Measurements from ENCODE around the gene MAPT.

MAPT gene

DNA sequence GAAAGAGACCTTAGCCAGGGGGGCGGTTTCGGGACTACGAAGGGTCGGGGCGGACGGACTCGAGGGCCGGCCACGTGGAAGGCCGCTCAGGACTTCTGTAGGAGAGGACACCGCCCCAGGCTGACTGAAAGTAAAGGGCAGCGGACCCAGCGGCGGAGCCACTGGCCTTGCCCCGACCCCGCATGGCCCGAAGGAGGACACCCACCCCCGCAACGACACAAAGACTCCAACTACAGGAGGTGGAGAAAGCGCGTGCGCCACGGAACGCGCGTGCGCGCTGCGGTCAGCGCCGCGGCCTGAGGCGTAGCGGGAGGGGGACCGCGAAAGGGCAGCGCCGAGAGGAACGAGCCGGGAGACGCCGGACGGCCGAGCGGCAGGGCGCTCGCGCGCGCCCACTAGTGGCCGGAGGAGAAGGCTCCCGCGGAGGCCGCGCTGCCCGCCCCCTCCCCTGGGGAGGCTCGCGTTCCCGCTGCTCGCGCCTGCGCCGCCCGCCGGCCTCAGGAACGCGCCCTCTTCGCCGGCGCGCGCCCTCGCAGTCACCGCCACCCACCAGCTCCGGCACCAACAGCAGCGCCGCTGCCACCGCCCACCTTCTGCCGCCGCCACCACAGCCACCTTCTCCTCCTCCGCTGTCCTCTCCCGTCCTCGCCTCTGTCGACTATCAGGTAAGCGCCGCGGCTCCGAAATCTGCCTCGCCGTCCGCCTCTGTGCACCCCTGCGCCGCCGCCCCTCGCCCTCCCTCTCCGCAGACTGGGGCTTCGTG lies at the start of gene MAPT:
MAPT (plus strand) TSS at position 533 of the 763 bp plus-strand sequence. CDS start 67,784 bp downstream, outside the sequence.
- peak; percentile 79 for DNase-seq (ENCODE audit: low read depth)

DNA sequence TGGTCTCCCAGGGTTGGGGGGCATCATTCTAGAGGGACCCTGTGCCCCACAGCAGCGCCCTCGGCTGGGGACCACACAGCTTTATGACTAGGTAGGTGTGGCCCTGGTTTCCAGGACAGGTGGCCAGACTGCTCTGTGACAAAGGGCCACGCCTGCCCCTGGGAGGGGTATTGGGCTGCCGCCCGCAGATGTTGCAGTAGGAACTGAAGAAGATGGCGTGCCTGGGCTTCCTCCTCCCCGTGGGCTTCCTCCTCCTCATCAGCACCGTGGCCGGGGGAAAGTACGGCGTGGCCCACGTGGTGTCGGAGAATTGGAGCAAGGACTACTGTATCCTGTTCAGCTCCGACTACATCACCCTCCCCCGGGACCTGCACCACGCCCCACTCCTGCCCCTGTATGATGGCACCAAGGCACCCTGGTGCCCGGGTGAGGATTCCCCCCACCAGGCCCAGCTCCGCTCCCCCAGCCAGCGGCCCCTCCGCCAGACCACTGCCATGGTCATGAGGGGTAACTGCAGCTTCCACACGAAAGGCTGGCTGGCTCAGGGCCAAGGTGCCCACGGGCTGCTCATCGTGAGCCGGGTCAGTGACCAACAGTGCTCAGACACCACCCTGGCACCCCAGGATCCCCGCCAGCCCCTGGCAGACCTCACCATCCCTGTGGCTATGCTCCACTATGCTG lies 49.5 kb upstream of the MAPT start, which contains the start of gene SPPL2C:
SPPL2C (plus strand) TSS at position 187 of the 681 bp plus-strand sequence; CDS start at position 213, 26 bp downstream.
- no peak for DNase-seq (ENCODE audit: low read depth)

DNA sequence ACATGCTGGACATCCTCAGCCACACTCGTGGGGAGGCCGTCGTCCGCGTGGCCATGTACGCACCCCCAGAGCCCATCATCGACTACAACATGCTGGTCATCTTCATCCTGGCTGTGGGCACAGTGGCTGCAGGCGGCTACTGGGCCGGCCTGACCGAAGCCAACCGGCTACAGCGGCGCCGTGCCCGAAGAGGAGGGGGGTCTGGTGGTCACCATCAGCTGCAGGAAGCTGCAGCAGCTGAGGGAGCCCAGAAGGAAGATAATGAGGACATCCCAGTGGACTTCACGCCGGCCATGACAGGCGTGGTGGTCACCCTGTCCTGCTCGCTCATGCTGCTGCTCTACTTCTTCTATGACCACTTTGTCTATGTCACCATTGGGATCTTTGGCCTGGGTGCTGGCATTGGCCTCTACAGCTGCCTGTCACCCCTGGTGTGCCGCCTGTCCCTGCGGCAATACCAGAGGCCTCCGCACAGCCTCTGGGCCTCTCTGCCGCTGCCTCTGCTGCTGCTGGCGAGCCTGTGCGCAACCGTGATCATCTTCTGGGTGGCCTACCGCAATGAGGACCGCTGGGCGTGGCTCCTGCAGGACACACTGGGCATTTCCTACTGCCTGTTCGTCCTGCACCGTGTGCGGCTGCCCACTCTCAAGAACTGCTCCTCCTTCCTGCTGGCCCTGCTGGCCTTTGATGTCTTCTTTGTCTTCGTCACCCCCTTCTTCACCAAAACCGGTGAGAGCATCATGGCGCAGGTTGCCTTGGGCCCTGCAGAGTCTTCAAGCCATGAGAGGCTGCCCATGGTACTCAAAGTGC lies 48.8 kb upstream of the MAPT start:
- DNase-seq (ENCODE audit: low read depth), result no peak

DNA sequence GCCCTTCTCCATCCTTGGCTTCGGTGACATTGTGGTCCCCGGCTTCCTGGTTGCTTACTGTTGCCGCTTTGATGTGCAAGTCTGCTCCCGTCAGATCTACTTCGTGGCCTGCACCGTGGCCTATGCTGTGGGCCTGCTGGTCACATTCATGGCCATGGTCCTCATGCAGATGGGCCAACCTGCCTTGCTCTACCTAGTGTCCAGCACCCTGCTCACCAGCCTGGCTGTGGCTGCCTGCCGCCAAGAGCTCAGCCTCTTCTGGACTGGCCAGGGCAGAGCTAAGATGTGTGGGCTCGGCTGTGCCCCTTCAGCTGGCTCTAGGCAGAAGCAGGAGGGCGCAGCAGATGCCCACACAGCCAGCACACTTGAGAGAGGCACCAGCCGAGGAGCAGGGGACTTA lies 48.1 kb upstream of the MAPT start:
- DNase-seq (ENCODE audit: low read depth), result no peak

DNA sequence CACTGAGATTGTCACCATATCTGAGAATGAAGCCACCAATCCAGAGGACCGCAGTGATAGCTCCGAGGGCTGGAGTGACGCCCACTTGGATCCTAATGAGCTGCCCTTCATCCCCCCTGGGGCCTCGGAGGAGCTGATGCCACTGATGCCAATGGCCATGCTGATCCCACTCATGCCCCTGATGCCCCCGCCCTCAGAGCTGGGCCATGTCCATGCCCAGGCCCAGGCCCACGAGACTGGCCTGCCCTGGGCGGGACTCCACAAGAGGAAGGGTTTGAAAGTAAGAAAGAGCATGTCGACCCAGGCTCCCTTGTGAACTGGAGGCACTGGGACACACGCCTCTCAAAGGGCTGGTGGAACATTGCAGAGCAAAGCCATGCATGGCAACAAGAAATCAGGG lies 47.7 kb upstream of the MAPT start:
- DNase-seq (ENCODE audit: low read depth), result no peak

DNA sequence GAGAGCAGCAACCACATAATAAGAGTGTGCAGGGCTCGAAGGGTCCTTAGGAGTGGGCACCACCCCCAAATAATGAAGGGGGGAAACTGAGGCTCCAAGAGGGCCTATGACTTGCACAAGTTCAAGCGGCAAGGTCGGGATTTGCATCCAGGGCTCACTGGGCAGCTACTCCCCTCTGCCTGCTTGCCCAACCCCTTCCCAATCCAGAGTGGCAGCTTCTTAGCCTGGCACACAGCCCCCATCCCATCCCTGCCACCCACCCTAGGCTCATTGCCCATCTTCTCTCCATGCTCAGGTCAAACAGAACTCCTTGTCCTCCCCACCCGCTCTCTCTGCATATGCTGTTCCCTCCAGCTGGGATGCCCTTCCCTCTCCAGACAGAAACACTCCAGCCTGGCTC lies 47.3 kb upstream of the MAPT start:
- DNase-seq (ENCODE audit: low read depth), result no peak

DNA sequence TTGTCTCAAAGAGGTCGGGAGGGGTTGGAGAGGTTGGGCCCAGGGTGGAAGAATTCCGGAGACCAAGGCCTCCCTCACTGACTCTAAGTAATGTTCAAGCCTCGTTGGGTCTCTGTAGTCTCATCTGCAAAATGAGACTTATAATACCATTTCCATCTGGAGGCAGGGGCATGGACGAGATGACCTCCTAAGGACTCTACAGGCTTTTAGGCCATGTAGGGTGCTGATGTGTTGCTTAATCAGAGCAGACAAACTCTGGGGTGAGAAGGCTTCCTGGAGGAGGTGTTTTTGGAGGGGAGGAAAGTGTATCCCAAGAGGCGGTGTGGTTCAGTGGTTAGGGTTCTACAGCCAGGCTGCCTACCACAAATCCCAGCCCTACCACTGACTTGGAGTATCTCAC lies 46.6 kb upstream of the MAPT start:
- DNase-seq (ENCODE audit: low read depth), result no peak

DNA sequence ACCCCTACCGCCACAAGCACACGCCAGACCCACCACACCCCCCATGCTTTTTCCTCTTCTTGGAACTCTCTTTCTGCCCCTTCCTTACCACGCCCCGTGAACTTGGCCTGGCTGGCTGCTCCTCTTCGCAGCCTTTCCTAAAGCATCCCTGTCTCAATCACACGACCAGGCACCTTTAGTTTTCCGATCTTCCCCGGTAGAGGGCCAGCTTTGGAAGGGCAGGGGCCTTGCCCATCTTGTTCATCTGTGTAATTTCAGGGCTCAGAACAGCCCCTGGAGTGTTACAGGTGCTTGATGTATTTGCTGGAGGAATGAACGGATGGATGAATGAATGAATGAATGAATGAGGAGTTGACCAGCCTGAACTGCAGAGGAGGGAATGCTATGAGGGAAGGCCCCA lies 45.9 kb upstream of the MAPT start:
- no peak for DNase-seq (ENCODE audit: low read depth)

DNA sequence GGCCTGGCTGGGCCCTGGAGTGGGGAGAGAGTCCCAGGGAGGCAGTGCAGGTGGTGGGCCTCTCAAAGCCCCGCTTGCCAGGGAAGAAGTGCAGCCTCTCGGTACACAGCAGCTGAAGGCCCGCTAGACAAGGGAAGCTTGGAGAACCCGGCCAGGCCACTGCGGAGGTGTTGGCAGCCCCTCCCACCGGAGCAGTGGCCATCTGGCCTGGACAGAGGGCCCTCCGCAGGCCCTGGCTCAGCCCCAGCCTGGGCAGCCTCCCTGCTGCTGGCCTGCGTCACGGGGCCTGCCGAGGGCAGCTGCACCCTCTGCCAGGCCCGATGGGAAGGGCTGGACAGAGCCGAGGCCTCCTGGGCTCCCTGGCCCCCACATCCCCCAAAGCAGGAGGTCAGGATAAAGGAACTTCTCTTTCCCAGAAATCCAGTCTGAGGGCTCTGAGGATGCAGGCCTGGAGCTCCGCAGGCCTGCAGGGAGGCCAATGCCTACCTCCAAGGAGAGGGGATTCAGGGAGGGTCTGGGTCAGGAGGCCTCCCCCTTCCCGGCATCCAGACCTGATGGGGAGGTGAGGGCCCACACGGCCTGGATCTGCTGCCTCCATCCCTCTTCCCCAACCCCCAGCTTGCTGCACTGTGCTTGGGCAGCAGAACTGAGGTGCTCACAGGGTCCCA lies 45.4 kb upstream of the MAPT start:
- no peak for DNase-seq (ENCODE audit: low read depth)

DNA sequence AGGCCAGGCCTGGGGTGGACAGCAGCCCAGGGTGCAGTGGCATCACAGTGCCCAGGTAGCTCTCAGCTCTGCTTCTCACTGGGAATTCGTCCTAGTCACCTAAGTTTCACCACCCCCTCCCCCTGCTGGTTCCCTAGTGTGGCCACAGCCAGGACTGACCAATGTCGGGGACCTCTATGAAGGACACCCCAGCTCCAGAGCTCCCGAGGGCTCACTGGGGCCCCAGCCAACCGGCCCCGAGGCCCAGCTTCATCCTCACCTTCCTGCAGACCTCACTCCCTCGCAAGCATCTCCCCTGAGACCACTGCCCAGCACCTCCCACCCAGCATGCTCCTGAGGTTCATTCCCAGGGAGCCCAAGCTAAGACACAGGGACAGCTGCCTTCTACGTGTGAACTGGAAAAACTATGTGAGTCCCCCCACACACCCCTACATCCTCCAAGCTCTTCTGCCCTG lies 44.8 kb upstream of the MAPT start:
- DNase-seq (ENCODE audit: low read depth), result no peak

DNA sequence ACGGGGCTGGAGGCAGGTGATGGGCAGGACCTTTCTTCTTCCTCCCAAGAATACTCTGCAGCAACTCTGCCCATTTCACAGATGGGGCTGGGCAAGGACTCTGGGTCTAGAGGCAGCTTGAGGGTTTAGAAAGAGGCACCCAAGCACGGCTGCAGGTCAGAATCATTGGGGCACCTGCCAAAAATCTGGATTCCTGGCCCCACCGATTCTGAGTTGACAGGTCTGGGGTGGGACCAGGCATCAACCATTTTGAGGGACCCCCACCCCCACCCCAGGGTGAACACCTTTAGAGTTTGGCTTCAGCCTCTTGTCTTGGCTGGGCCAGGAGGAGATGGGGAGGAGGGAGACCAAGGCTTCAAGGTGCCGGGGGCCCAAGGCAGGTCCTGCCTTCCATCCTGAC lies 44.3 kb upstream of the MAPT start:
- no peak for DNase-seq (ENCODE audit: low read depth)

DNA sequence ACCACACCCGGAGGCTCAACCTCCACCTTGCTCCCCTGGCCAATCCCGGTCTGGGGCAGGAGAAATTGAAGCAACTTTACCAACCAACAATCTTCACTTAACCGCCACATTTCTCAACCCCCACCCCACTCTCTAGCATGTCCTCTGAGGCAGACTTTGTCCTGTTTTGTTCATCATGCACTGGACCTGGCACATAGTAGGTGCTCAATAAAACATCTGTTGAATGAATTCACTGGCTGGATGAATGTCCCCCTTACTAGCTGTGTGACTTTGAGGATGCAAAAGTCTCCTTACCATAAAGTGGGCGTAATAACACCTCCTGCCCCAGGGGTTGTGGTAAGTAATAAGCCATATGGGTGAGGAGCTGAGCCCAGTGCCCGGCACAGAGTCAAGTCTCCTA lies 43.9 kb upstream of the MAPT start:
- no peak for DNase-seq (ENCODE audit: low read depth)

DNA sequence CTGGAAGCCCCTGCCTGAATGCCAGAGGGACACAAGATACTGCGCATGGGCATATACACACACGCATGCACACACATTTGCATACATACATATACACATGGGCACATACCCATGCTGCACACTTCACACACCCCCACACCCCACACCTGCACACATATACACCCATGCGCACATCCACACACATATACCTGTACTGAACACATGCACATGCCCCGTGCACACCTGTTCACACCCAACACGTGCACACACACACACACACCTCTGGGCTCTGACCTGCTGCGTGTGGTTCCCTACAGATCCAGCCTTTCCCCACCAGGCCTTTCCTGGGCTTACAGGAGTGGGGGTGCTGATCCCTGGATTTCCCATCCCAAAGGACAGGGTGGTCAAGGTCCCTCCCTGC lies 43.3 kb upstream of the MAPT start:
- no peak for DNase-seq (ENCODE audit: low read depth)

DNA sequence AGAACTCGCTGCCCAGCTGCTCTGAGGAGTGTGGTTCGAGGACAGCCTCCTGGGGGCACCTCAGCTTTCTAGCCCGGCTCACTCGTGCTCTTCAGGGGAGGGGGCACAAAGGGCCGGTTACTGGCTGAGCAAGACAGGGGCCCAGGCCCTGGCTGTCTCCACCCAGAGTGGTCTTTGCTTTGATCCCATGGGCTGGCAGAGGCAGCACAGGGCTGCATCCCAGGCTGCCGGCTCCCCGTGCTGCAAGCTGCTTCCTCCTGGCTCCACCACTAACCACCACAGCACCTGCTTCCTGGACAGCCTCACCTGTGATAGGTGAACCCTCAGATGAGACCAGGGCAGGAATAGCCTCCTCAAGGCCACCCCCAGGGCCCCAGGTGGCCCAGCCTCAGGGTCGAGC lies 42.9 kb upstream of the MAPT start:
- DNase-seq (ENCODE audit: low read depth), result no peak

DNA sequence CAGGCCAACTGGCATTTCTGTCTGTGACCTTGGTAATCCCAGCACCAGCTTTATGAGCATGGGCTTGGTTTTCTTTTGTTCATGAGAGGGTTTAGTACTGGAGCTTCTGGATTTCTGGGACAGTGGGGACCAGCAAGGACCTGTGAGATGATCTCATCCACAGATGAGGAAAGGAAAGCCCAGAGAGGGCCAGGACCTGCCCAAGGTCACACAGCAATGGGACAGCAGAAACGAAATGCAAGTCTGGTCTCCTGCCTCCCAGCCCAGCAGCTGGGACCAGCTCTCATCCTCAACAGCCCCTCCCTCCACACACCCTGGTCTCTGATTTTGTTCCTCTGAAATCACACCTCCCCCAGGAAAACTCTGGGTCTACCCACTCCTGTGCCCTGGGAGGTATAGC lies 42.5 kb upstream of the MAPT start:
- no peak for DNase-seq (ENCODE audit: low read depth)

DNA sequence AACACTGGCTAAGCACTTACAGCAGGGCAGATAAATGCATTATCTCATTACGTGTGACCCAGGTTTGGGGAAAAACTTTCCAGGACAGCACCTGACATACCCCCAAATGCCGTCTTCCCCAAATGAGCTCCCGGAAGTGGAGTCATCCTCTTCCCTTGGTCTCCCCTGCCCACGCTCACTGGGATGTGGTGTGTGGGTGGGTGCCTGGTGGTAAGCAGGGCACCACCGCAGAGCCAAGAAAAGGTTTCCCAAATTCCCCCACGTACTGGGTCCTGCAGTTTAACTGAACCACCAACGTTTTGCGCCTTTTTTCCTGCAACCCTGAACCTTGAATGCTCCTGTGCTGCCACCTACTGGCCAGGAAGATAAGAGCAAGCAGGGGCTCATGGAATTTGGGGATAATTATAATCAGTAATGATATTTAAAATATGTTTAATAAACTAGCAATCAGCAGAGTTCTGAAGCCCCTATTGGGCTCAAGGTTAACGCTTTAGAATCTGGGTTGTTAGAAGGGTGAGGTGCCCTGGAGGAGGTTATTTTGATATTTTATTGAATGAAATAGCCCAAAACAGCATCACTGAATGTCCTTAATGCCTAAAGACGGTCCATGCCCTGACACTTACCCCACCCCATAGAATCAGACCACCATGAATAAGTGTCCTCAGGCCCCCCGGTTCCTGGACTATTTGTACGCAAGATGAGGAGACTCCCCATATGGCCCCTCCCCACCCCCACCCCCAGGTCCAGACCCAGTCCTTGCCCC lies 41.6 kb upstream of the MAPT start:
- DNase-seq (ENCODE audit: low read depth), result peak; percentile 44

DNA sequence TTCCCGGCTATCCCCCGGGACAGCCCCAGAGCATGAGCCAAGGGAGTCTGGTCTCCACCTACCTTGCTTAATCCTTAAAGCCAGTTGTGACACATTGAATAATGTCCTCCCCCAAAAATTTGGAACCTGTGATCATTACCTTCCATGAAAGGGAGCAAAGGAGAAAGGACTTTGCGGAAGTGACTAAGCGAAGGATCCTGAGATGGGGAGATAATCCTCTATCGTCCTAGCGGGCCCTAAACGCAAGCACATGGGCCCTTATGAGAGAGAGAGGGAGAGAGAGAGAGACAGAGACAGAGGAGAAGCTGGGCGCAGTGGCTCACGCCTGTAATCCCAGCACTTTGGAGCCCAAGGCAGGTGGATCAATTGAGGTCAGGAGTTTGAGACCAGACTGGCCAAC lies 40.1 kb upstream of the MAPT start:
- DNase-seq (ENCODE audit: low read depth), result no peak

DNA sequence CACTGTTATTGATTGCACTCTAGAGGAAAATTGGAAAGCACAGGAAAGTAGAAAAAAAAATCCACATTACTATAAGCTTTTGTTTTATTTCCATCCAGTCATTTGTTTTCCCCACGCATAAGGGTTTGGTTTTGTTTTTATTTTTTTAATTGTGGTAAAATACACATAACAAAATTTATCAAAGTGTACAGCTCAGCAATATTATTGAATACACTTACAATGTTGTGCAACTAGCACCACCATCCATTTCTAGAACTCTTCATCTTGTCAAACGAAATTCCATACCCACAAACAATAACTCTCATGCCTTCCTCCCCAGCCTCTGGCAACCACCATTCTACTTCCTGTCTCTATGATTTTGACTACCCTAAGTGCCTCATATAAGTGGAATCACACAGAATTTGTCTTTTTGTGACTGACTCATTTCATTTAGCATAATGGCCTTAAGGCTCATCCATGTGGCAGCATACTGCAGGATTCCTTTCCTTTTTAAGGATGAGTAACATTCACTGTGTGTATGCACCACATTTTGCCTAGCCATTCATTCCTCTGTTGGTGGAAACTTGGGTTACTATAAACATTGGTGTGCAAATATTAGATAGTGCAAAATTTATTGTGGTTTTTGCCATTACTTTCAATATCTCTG lies 38.5 kb upstream of the MAPT start:
- DNase-seq (ENCODE audit: low read depth), result no peak

DNA sequence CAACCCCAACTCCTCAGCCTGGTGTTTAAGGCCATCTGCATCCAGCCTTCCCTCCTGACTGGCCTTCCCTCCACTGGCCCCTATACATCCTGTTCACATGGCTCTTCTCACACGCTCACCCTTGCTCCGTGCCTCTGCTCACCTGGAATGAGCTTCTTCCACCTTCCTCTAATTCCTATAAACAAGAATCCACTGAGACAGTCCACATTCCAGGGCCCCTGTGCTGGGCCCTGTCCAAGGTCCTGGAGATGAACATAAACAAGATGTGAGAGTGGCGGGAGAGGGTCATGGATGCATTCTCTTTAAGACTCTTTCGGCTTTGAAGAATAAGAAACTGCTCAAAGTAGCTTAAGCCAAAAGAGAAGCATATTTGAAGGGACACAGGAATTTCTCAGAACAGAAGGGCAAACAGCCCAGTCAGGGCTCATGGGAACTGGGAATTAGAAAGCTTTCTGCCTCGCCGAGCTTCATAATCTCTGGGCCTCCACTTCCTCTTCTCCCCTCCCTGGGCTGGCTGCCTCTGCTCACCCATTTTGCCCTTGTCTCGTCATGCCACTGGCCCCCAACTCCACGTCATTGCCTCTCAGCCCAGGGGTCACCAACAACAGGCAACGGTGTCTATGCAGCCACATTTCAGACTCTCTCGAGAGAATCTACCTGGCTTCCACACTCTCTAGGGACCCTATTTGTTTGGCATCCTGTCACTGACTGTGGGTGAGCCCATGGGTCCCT lies 36.2 kb upstream of the MAPT start:
- no peak for DNase-seq (ENCODE audit: low read depth)

DNA sequence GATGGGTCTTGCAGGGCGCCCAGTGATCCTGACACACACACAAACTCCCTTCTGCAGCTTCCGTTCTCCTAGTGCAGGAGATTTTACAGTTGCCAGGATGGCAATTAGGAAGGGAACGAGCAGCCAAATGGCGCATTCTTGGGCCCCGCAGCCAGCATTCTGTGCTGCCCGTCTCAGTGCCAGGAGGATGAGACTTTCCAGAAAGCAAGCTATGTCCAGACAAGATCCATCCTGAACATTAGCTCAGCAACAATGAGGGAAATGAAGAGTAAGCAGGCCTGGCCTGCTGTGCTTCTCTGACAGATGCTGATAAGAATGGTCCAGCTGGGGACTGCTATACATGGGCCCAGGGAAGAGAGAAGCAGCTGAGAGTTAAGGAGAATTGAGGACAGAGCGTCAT lies 33.2 kb upstream of the MAPT start:
- no peak for DNase-seq (ENCODE audit: low read depth)
